SK-N-MC (cell line): Measurements from ENCODE around the gene SYT8.

Source experiments
- EZH2 ChIP-seq: fragments of 200-600 bp; sonication (generic); IDR thresholded peaks from one replicate; pipeline ENCODE4 v1.6.1; 2017; ENCODE audit warnings: antibody characterized with exemption
- POLR2AphosphoS5 ChIP-seq: IDR thresholded peaks from 2 replicates; pipeline ENCODE4 v1.6.1; 2012; ENCODE audit warnings: mild to moderate bottlenecking, low read depth, low read length, borderline replicate concordance

- TF ChIP-seq POLR2AphosphoS5 (no peak), EZH2 (no peak)
Observed at GRCh38 chr11:1836011-1836945, 1.5 kb downstream of the SYT8 start.
